ENCODE data around the gene EEF1G. TPM values are rescaled to one million over a fixed set of nuclear protein-coding genes. Genes with fewer than 3 reads are reported as not detected.

The EEF1G gene
- total and polyA plus RNA-seq, 2 donors: 1,365 to 1,700 TPM

DNA sequence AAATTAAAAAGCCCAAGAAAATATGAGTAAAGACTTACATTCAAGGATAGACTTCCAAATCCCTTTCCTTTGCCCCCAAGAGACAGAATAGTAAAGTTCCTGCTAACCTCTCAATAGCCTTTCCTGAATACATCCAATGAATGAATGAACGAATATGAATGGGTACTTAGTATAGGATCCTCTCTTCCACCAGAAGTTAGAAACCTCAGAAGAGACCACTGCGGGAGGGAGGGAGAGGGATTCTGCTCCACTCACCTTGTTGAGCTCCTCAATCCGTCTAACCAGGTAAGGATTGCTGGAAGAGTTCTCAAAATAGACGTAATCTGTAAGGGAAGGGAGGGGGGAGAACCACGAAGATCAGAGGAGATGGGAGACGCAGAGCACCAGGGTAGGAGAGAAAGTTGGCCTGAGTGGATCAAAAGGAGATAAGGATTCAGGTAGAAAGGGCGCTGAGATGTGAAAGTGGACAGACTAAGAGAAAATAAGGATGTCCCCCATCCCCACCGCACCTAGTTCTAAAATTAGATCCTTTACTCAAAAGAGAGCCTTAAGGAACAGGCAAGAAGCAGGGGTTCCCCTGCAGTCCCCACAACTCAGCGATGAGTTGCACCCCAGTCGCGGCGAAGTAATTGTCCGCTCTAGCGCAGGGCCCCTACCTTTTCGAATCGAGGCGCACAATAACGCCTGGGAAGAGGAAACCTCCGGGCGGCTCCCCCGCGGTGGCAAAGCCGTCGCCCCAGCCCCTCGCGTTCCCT is 26.9 kb upstream of the EEF1G start:
- 1% methylated on average over 26 of the region's 26 CpGs for WGBS
- Histone ChIP-seq H3K27me3 (ENCODE audit: control insufficient read depth in 2 of 2, insufficient read depth in 1 of 2, low read length in 1 of 2) (peaks cover 0 to 5% of the 10 kb centered on the region in 2 donors), H3K9me3 (ENCODE audit: control insufficient read depth in 2 of 2, insufficient read depth in 1 of 2, low read length in 1 of 2) (no peaks in the 10 kb centered on the region), H3K27ac (ENCODE audit: low read depth in 1 of 2, low read length in 1 of 2) (peak overlapping the region; percentile 87 to 95), H3K4me3 (ENCODE audit: low read length in 2 of 2) (peak overlapping the region; percentile 90 to 100), H3K36me3 (ENCODE audit: control insufficient read depth in 2 of 2, insufficient read depth in 2 of 2, low read length in 1 of 2) (peaks cover 33 to 50% of the 10 kb centered on the region in 2 donors), H3K4me1 (ENCODE audit: control insufficient read depth in 2 of 2, insufficient read depth in 2 of 2, low read length in 2 of 2) (peaks cover 15 to 48% of the 10 kb centered on the region in 2 donors)
- peak in 2 of 9 donors; percentile 16 to 52 for DNase-seq (ENCODE audit: low read depth in 6 of 9, low spot score in 9 of 9)

DNA sequence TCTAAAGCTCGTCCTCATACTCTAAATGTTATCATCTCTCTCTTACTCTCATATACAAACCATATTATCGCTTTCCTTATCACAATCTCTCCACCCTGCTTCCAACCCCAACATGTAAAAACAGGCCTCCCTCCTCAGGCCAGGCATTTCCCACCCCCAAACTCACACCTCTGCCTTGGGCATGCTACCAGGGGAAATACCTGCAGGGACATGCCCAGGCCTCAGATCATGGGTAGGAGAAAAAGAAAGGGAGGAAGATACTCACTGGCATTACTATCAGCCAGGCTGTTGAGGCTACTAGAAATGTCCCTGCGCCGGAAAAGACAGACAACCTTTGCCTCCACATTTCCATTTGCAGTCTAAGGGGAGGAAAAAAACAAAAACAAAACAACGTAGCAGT is 26.2 kb upstream of the EEF1G start:
- peak overlapping the region; percentile 90 to 100 for H3K4me3 ChIP-seq (ENCODE audit: low read length in 2 of 2)
- H3K27me3 ChIP-seq (ENCODE audit: control insufficient read depth in 2 of 2, insufficient read depth in 1 of 2, low read length in 1 of 2): peaks cover 0 to 5% of the 10 kb centered on the region in 2 donors
- peak overlapping the region; percentile 1 to 87 for H3K27ac ChIP-seq (ENCODE audit: low read depth in 1 of 2, low read length in 1 of 2)
- 81% methylated on average over 5 of the region's 5 CpGs for WGBS
- H3K36me3 ChIP-seq (ENCODE audit: control insufficient read depth in 2 of 2, insufficient read depth in 2 of 2, low read length in 1 of 2): peaks cover 36 to 50% of the 10 kb centered on the region in 2 donors
- peaks cover 15 to 47% of the 10 kb centered on the region in 2 donors for H3K4me1 ChIP-seq (ENCODE audit: control insufficient read depth in 2 of 2, insufficient read depth in 2 of 2, low read length in 2 of 2)
- no peaks in the 10 kb centered on the region for H3K9me3 ChIP-seq (ENCODE audit: control insufficient read depth in 2 of 2, insufficient read depth in 1 of 2, low read length in 1 of 2)
- DNase-seq (ENCODE audit: low read depth in 6 of 9, low spot score in 9 of 9): peak in 1 of 9 donors; percentile 24

DNA sequence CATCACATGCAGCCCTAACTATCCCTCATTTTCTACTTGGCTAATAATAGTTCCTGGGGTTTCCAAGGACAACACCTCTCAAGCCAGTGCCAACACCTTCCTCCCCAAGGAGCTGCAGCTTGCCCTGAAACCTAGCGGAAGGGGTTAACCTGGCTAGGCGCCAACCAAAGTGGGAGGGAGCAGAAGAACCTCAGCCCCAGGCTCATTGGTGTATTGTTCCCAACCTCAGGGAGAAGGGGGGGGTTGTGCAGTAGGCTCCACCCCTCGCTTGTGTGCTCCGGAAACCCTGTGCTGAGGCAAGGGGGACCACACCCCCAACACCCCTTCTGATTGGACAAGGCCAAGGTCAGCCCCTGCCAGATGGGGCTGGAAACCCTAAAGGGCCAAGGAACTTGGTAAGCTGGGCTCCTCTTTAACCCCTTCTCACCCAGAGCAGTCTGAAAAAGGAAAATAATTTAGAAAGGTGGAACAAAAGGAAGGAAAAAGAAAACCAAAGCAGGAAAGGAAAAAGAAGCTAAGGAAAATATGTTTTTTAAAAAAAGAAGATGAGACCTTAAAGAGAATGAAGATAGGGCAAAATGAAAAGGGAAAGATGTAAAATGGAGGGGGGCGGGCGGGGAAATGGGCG is 25.5 kb upstream of the EEF1G start:
- WGBS: 38% methylated on average over 7 of the region's 7 CpGs
- Histone ChIP-seq H3K4me3 (ENCODE audit: low read length in 2 of 2) (peak overlapping the region; percentile 90 to 100), H3K4me1 (ENCODE audit: control insufficient read depth in 2 of 2, insufficient read depth in 2 of 2, low read length in 2 of 2) (peaks cover 15 to 43% of the 10 kb centered on the region in 2 donors), H3K27me3 (ENCODE audit: control insufficient read depth in 2 of 2, insufficient read depth in 1 of 2, low read length in 1 of 2) (peaks cover 0 to 5% of the 10 kb centered on the region in 2 donors), H3K36me3 (ENCODE audit: control insufficient read depth in 2 of 2, insufficient read depth in 2 of 2, low read length in 1 of 2) (peaks cover 43 to 57% of the 10 kb centered on the region in 2 donors), H3K27ac (ENCODE audit: low read depth in 1 of 2, low read length in 1 of 2) (peak overlapping the region; percentile 58 to 87), H3K9me3 (ENCODE audit: control insufficient read depth in 2 of 2, insufficient read depth in 1 of 2, low read length in 1 of 2) (no peaks in the 10 kb centered on the region)
- peak; percentile 91 to 99 (median 97) for DNase-seq (ENCODE audit: low read depth in 6 of 9, low spot score in 9 of 9)

- peaks cover 0 to 1% of the 10 kb centered on the region in 2 donors for H3K9me3 ChIP-seq (ENCODE audit: control insufficient read depth in 2 of 2, insufficient read depth in 1 of 2, low read length in 1 of 2)
- 99% methylated on average over 8 of the region's 8 CpGs for WGBS
- peaks cover 51 to 70% of the 10 kb centered on the region in 2 donors for H3K36me3 ChIP-seq (ENCODE audit: control insufficient read depth in 2 of 2, insufficient read depth in 2 of 2, low read length in 1 of 2)
- H3K4me3 ChIP-seq (ENCODE audit: low read length in 2 of 2): no peak overlapping the region
- no peaks in the 10 kb centered on the region for H3K27me3 ChIP-seq (ENCODE audit: control insufficient read depth in 2 of 2, insufficient read depth in 1 of 2, low read length in 1 of 2)
- no peak overlapping the region for H3K27ac ChIP-seq (ENCODE audit: low read depth in 1 of 2, low read length in 1 of 2)
- H3K4me1 ChIP-seq (ENCODE audit: control insufficient read depth in 2 of 2, insufficient read depth in 2 of 2, low read length in 2 of 2): peaks cover 22 to 53% of the 10 kb centered on the region in 2 donors
- no peak for DNase-seq (ENCODE audit: low read depth in 6 of 9, low spot score in 9 of 9)
Observed at GRCh38 chr11:62595124-62595523, 21.4 kb upstream of the EEF1G start.

DNA sequence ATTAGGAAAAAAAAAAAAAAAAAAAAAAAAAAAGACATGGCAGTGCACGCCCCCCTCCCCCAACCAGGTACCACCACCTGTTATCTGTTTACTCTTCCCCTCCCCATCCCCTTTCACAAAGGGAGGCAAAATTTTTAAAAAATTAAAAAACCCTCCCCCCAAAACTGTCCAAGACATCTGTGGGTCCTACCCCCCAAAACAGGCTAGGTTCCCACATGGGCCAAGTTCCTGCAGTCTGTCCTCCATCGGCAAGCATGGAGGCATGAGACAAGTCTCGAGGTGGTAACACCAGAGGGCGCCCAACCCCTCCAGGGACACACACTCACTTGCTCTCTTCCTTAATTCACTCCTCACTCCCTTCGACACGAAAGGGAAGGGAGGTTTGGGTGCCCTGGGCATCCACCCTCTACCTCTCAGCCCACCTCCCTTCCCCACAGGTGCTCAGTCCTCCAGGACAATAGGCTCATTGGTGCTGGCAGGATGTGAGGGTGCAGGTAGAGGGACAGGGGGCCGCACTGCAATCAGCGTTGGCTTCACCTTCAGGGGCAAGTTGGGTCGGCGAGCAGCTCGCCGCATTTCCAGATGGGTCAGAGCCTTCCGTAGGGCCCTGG is 19.8 kb upstream of the EEF1G start:
- WGBS: 63% methylated on average over 13 of the region's 13 CpGs
- Histone ChIP-seq H3K4me3 (ENCODE audit: low read length in 2 of 2) (no peak overlapping the region), H3K27ac (ENCODE audit: low read depth in 1 of 2, low read length in 1 of 2) (peak overlapping the region; percentile 15 to 50), H3K4me1 (ENCODE audit: control insufficient read depth in 2 of 2, insufficient read depth in 2 of 2, low read length in 2 of 2) (peaks cover 16 to 48% of the 10 kb centered on the region in 2 donors), H3K9me3 (ENCODE audit: control insufficient read depth in 2 of 2, insufficient read depth in 1 of 2, low read length in 1 of 2) (peaks cover 0 to 1% of the 10 kb centered on the region in 2 donors), H3K36me3 (ENCODE audit: control insufficient read depth in 2 of 2, insufficient read depth in 2 of 2, low read length in 1 of 2) (peaks cover 51 to 63% of the 10 kb centered on the region in 2 donors), H3K27me3 (ENCODE audit: control insufficient read depth in 2 of 2, insufficient read depth in 1 of 2, low read length in 1 of 2) (no peaks in the 10 kb centered on the region)
- peak in 6 of 9 donors; percentile 55 to 88 (median 77) for DNase-seq (ENCODE audit: low read depth in 6 of 9, low spot score in 9 of 9)

- peaks cover 15 to 43% of the 10 kb centered on the region in 2 donors for H3K4me1 ChIP-seq (ENCODE audit: control insufficient read depth in 2 of 2, insufficient read depth in 2 of 2, low read length in 2 of 2)
- no peaks in the 10 kb centered on the region for H3K27me3 ChIP-seq (ENCODE audit: control insufficient read depth in 2 of 2, insufficient read depth in 1 of 2, low read length in 1 of 2)
- peak overlapping the region; percentile 3 to 96 for H3K27ac ChIP-seq (ENCODE audit: low read depth in 1 of 2, low read length in 1 of 2)
- peaks cover 0 to 1% of the 10 kb centered on the region in 2 donors for H3K9me3 ChIP-seq (ENCODE audit: control insufficient read depth in 2 of 2, insufficient read depth in 1 of 2, low read length in 1 of 2)
- H3K36me3 ChIP-seq (ENCODE audit: control insufficient read depth in 2 of 2, insufficient read depth in 2 of 2, low read length in 1 of 2): peaks cover 50 to 63% of the 10 kb centered on the region in 2 donors
- no peak overlapping the region for H3K4me3 ChIP-seq (ENCODE audit: low read length in 2 of 2)
- WGBS: 87% methylated on average over 8 of the region's 8 CpGs
- DNase-seq (ENCODE audit: low read depth in 6 of 9, low spot score in 9 of 9): no peak
Observed at GRCh38 chr11:62592989-62593421, 19.3 kb upstream of the EEF1G start.

DNA sequence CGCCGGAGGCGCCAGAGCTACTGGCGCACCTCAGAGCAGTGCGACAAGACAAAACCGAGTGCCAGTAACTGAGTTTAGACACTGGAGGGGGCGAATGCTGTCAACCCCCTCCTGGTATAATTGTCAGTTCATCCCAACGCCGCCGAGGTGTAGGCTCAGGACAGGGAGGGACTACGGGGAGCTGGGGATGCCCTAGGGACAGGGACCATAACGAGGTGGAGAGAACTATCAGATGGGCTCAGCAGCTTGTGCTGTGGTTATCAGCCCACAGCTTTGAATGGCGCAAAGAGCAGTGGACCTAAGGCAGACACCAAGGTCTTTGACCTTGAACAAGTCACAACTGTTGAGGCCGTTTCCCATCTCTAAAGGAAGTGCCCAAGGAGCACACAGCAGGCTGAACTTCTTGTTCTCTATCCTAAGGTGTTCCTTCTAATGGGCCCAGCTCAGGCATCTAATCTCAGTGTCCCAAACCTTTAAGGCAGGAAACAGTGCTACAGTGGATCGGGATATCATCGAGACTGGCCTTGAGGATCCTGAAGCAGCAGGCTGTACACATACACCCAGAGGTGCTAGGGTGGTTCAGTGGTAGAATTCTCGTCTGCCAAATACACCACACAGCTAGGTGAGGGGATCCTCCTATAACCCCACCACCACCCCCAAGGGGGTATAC is 18.6 kb upstream of the EEF1G start:
- peak overlapping the region; percentile 96 to 99 for H3K27ac ChIP-seq (ENCODE audit: low read depth in 1 of 2, low read length in 1 of 2)
- DNase-seq (ENCODE audit: low read depth in 6 of 9, low spot score in 9 of 9): no peak
- H3K4me3 ChIP-seq (ENCODE audit: low read length in 2 of 2): peak overlapping the region; percentile 60 to 90
- 18% methylated on average over 17 of the region's 17 CpGs for WGBS
- no peaks in the 10 kb centered on the region for H3K27me3 ChIP-seq (ENCODE audit: control insufficient read depth in 2 of 2, insufficient read depth in 1 of 2, low read length in 1 of 2)
- peaks cover 0 to 1% of the 10 kb centered on the region in 2 donors for H3K9me3 ChIP-seq (ENCODE audit: control insufficient read depth in 2 of 2, insufficient read depth in 1 of 2, low read length in 1 of 2)
- peaks cover 15 to 39% of the 10 kb centered on the region in 2 donors for H3K4me1 ChIP-seq (ENCODE audit: control insufficient read depth in 2 of 2, insufficient read depth in 2 of 2, low read length in 2 of 2)
- peaks cover 50 to 63% of the 10 kb centered on the region in 2 donors for H3K36me3 ChIP-seq (ENCODE audit: control insufficient read depth in 2 of 2, insufficient read depth in 2 of 2, low read length in 1 of 2)

GRCh38 chr11:62591448-62592145 is 17.9 kb upstream of the EEF1G start, which contains the start of gene TUT1:
TUT1 (minus strand) TSS chr11:62591523; CDS start chr11:62591485, 38 bp downstream.
- Histone ChIP-seq H3K36me3 (ENCODE audit: control insufficient read depth in 2 of 2, insufficient read depth in 2 of 2, low read length in 1 of 2) (peaks cover 47 to 62% of the 10 kb centered on the region in 2 donors), H3K4me1 (ENCODE audit: control insufficient read depth in 2 of 2, insufficient read depth in 2 of 2, low read length in 2 of 2) (peaks cover 15 to 39% of the 10 kb centered on the region in 2 donors), H3K4me3 (ENCODE audit: low read length in 2 of 2) (peak within 1 kb of the TSS; percentile 90 to 93), H3K27me3 (ENCODE audit: control insufficient read depth in 2 of 2, insufficient read depth in 1 of 2, low read length in 1 of 2) (no peaks in the 10 kb centered on the region), H3K9me3 (ENCODE audit: control insufficient read depth in 2 of 2, insufficient read depth in 1 of 2, low read length in 1 of 2) (peaks cover 0 to 1% of the 10 kb centered on the region in 2 donors), H3K27ac (ENCODE audit: low read depth in 1 of 2, low read length in 1 of 2) (peak within 1 kb of the TSS; percentile 96 to 99)
- WGBS: under 1% methylated on average over 58 of the region's 58 CpGs
- peak; percentile 95 to 100 (median 99) for DNase-seq (ENCODE audit: low read depth in 6 of 9, low spot score in 9 of 9)
